HG03139 (cell line): ENCODE results near the gene ZNRF1.
"Not testable (repeated sequence)": the region's sequence is repeated elsewhere in the genome, so short reads cannot be mapped to it uniquely, and the experiment has no call there.

Experiments used
- ATAC-seq: cut with Tn5 transposase; IDR thresholded peaks from one replicate; pipeline ENCODE4 v1.9.1; 2021; ENCODE audit not compliant: unreplicated experiment

The ZNRF1 gene

GRCh38 chr16:75111514-75111940, 112.7 kb downstream of the ZNRF1 start:
- no peak for ATAC-seq

DNA sequence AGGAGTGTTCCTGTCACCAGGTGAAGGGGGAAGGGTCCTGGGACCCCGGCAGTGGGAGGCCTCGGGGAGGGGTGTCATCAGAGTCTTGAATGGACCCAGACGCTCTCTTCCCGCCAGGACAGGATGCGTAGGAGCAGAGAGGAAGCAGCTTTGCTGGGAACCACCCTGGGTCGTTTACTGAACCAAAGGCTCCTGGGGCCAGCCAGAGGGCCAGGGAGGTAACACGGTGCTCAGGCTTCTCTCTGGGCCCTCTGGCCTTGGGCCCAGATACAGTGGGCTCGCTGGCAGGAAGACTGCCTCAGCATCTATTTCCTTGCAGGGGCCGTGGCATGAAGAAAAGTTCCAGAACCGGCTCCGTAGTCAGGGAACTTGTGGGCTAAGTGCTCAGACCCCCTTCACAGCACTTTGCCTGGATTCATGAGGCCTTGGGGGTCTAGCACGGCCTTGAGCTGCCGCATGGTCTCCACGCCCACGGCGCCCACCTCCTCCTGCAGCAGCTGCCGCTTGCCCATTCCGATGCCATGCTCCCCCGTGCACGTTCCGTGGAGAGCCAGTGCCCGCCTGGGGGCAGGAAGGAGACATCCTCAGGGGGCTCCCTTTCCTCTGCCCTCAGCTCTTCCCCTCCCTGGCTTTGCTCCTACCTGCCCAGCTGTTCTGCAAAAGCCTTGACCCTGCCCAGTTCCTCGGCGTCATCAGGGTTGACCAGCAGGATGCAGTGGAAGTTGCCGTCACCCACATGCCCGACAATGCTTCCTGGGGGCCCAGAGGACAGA, 113.3 kb downstream of the ZNRF1 start:
- ATAC-seq, result no peak

- no peak for ATAC-seq
Observed at GRCh38 chr16:75112734-75113491, 114.1 kb downstream of the ZNRF1 start.

- ATAC-seq, result no peak
Observed at GRCh38 chr16:75113541-75114121, 114.8 kb downstream of the ZNRF1 start.

DNA sequence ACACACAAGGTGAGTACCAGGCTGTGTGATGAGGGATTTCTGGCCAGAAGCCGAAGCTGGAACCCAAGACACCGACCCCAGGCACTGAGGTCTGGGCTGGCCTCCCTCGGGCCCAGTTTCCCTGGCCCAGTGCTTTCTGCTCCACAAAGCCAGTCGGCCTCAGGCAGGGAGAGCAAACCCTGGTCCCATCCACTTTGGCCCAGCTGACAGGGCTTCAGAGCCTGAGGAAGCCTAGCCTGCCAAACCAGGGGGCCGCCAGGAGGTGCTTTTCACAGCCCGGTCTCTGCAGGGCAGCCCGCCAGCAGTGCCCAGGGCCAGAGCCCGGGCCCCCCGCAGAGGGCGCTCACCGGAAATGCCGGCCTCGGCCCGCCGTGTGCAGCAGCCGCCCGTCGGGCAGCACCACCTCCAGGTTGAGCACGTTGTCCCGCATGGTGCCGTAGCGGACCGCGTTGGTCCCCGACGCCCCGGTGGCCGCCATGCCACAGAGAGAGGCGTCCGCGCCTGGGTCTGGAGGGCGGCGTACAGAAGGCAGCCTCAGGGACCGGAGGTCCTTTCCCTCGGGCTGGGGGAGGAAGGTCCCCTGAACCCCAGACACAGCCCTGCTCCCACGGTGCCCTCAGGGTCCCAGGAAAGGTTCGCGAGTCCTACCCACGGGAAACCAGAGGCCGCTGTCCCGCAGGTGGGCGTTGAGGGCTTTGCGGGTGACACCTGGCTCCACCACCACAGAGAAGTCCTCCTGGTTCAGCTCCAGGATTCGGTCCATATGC, 115.5 kb downstream of the ZNRF1 start:
- ATAC-seq, result no peak

GRCh38 chr16:75114946-75115825, 116.4 kb downstream of the ZNRF1 start:
- no peak for ATAC-seq

GRCh38 chr16:75116081-75116910, 117.5 kb downstream of the ZNRF1 start, which contains the start of gene LDHD:
Gene LDHD, minus strand, starts transcription at chr16:75116780. Its CDS starts 60 bp downstream, at chr16:75116720.
- ATAC-seq, result no peak

- ATAC-seq, result no peak
Observed at GRCh38 chr16:75116911-75117245, 118.1 kb downstream of the ZNRF1 start.

DNA sequence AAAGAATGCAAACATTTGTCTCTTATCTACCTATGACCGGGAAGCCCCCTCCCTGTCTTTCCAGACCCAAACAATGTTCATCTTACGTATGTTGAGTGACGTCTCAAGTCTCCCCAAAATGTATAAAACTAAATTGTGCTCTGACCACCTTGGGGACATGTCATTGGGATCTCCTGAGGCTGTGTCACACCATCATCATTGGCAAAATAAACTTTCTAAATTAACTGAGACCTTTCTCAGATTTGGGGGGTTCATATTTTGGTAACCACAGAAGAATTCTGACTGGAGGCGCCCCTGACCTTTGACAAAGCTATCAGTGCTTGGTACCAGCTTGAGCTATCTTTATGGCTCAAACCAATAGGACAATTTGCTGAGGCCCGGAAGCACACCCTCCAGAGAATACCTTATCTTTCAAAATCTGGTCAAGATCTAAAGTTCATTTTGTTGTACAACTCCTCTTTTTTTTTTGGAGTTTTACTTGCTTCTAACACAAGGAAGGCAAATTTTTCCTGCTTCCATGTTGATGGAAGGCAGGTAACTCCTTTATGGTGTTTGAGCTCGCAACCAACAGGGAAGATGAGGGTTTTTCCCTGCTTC, 120.2 kb downstream of the ZNRF1 start:
- ATAC-seq, result no peak

DNA sequence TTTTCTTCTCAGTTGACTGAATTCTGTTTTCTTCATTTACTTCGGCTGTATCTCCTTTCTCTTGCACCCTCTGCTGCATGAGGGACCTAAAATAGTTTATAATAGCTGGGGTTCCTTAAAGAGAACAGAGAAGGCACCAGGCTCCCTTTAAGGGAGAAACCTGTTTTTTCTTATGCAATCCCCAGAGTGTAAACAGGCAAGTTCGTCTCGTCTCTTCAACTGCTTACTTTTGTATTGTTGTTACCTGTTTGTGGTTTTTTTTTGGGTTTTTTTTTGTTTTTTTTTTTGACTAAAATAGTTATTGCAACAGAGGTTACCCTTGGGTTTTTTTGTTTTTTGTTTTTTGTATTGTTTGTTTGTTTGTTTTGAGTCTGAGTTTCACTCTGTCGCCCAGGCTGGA, 121.4 kb downstream of the ZNRF1 start:
- ATAC-seq, result no peak

DNA sequence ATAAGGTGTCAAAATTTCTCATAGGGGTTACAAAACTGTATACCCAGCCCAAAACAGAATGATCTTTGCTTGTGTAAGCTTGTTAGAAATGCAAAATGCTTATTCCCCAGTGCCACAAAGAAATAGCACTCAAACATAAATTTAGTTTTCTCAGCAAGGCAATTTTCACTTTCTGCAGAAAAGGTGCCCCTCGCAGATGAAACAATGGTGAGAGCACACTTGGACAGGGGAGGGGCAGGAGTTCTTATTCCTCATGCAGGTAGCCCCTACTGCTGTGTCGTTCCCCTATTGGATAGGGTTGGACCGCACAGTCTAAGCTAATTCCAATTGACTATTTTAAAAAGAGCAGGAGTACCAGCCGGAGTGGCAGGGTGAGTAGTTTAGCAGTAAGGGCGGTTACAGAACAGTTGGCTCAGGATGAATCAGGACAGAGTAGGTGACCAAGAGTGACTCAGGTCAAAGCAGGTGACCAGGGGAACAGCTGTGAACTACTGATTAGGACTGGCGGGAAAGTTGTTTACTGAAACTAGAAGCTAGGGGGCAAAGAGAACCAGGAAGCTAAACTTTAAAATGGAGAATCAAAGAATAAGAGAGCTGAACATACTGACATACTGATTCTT, 123.2 kb downstream of the ZNRF1 start:
- ATAC-seq, result no peak

GRCh38 chr16:75122609-75123008, 123.8 kb downstream of the ZNRF1 start:
- ATAC-seq, result no peak

GRCh38 chr16:75127713-75128415, 129.0 kb downstream of the ZNRF1 start:
- ATAC-seq, result no peak

DNA sequence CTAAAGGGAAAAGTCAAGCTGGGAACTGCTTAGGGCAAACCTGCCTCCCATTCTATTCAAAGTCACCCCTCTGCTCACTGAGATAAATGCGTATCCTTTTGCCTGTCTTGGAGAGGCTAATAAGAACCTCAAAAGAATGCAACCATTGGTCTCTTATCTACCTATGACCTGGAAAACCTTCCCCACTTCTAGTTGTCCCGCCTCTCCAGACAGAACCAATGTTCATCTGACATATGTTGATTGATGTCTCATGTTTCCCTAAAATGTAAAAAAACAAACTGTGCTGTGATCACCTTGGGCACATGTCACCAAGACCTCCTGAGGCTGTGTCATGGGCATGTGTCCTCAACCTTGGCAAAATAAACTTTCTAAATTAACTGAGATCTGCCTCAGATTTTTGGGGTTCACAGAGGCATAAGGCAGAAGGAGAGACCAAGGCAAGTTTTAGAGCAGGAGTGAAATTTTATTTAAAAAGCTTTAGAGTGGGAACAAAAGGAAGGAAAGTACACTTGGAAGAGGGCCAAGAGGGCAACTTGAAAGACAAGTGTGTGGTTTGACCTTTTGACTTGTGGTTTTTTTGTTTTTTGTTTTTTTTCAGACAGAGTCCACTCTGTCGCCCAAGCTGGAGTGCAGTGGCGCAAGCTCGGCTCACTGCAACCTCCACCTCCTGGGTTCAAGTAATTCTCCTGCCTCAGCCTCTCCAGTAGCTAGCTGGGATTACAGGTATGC, 130.8 kb downstream of the ZNRF1 start:
- ATAC-seq, result not testable (repeated sequence)

GRCh38 chr16:75130150-75130771, 131.4 kb downstream of the ZNRF1 start:
- no peak for ATAC-seq

DNA sequence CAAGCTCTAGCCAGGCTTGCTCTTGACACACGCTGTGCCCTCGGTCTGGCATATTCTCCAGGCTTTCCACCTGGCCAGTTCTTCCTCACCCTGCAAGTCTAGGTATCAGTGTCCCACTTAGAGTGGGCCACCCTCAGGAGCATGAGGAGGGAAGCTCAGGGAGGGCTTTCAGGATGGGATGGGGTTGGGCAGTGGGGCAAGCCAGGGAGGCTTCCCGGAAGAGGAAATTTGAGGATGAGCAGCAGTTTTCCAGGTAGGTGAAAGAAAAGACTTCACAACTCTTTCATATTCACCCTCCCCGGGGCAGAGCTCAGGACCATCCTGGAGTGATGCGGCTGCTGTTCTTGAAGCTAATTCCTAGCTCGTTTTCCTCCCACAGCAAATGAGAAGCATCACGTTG, 132.3 kb downstream of the ZNRF1 start:
- no peak for ATAC-seq

DNA sequence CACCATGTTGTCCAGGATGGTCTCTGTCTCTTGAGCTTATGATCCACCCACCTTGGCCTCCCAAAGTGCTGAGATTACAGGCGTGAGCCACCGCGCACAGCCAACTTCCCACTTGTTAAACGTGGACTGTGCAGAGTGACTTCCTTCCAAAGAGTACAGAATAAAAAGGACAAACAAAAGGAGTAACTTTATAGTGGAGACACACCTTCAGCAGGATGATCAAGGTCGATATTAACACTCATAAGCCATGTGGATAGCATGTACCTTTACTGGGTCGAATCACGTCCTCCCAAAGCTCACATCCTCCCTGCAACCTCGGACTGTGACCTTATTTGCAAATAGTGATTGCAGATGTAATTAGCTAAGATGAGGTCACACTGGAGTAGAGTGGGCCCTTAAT, 139.4 kb downstream of the ZNRF1 start:
- no peak for ATAC-seq
